Stimulated activated CD8-positive, alpha-beta memory T cell treated with anti-CD3 and anti-CD28 coated beads, Interleukin-4, amount 100 ng/mL, for 4 hours (primary cell): Measurements from ENCODE around the gene DENND2C.
A peak's percentile ranks its signal among the peaks of the same experiment; 100 is the strongest.

ENCODE experiments used
- DNase-seq, 2 donors: peaks; one replicate each; pipeline ENCODE4 v3.0.0-alpha.2; 2020; ENCODE audit warnings: low read depth in 2 of 2, low spot score in 1 of 2

DENND2C gene

GRCh38 chr1:114677691-114678090, 7.8 kb upstream of the DENND2C start:
- no peak for DNase-seq

GRCh38 chr1:114676115-114676514, 6.3 kb upstream of the DENND2C start:
- DNase-seq = no peak

GRCh38 chr1:114671939-114672275, 2.1 kb upstream of the DENND2C start:
- DNase-seq = no peak

GRCh38 chr1:114671011-114671938, 1.4 kb upstream of the DENND2C start:
- no peak for DNase-seq

- DNase-seq = peak; percentile 66 to 75
Observed at GRCh38 chr1:114670083-114671010, 498 bp upstream of the DENND2C start.

GRCh38 chr1:114668784-114669561, 876 bp downstream of the DENND2C start:
- DNase-seq = no peak

- DNase-seq = no peak
Observed at GRCh38 chr1:114668373-114668772, 1.5 kb downstream of the DENND2C start.

- DNase-seq = no peak
Observed at GRCh38 chr1:114666954-114667353, 2.9 kb downstream of the DENND2C start.

GRCh38 chr1:114660238-114660637, 9.6 kb downstream of the DENND2C start:
- no peak for DNase-seq

- DNase-seq = no peak
Observed at GRCh38 chr1:114651893-114652292, 18.0 kb downstream of the DENND2C start.

- no peak for DNase-seq
Observed at GRCh38 chr1:114648503-114648902, 21.3 kb downstream of the DENND2C start.

GRCh38 chr1:114641377-114641776, 28.5 kb downstream of the DENND2C start:
- DNase-seq = no peak

- no peak for DNase-seq
Observed at GRCh38 chr1:114638910-114639309, 30.9 kb downstream of the DENND2C start.

- no peak for DNase-seq
Observed at GRCh38 chr1:114632427-114632826, 37.4 kb downstream of the DENND2C start.

- DNase-seq = no peak
Observed at GRCh38 chr1:114627107-114627506, 42.7 kb downstream of the DENND2C start.

GRCh38 chr1:114623364-114623763, 46.5 kb downstream of the DENND2C start:
- no peak for DNase-seq

GRCh38 chr1:114620419-114620818, 49.4 kb downstream of the DENND2C start:
- DNase-seq = no peak

GRCh38 chr1:114618606-114619005, 51.2 kb downstream of the DENND2C start:
- no peak for DNase-seq

GRCh38 chr1:114610546-114611245, 59.2 kb downstream of the DENND2C start:
- no peak for DNase-seq

GRCh38 chr1:114609826-114610225, 60.0 kb downstream of the DENND2C start:
- no peak for DNase-seq

GRCh38 chr1:114609026-114609425, 60.8 kb downstream of the DENND2C start:
- no peak for DNase-seq
